ENCODE measurements around the gene PKD2.

The PKD2 gene

DNA sequence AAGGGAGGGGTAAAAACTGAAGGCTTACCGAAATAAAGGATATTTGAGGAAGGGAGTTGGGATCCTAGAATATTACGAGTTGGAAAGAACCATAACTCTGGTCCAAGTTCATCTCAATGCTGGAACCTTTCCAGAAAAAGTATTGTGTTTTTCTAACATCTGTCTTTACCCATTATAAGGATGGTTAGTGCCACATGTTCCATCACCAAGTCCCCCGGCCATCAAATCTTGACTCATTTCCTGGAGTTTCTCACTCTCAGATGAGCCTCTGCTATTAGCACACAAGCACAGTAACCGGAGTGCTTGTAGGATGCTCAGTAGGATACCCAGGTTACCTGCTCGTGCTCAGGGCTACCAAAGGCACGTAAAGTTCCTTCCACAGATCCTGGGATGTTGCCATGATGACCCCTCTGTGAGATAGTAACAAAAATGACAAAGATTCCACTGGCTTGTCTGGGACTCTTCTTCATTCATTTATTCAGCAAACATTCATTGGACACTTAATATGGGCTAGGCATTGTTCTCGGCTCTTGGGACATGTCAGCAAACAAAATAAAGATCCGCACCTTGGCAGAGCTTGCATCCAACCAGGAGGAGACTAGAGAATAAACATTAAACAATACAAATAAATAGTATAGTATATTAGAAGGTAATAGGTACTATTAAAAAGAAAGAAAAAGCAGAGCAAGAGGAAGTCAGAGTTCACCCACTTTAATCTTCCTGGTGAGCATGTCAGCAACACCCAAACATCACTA lies 36.3 kb downstream of the PKD2 start:
- peaks cover 47% of the 10 kb centered on the region for H3K36me3 ChIP-seq (replicated peaks)
- no peaks in the 10 kb centered on the region for H3K9me3 ChIP-seq
- H3K4me3 ChIP-seq, result no peak overlapping the region
- no peaks in the 10 kb centered on the region for H3K4me1 ChIP-seq
- in situ Hi-C loops (cut with MboI; ENCODE audit: low sequenced_read_pairs), result no loop called here
- DNase-seq (ENCODE audit: low spot score in 2 of 2), result no peak
- no peaks in the 10 kb centered on the region for H3K27me3 ChIP-seq (ENCODE audit: low read depth)

- H3K9me3 ChIP-seq, result no peaks in the 10 kb centered on the region
Observed at GRCh38 chr4:88045021-88045420, 37.6 kb downstream of the PKD2 start.

GRCh38 chr4:88054229-88054628 lies 46.8 kb downstream of the PKD2 start:
- DNase-seq (ENCODE audit: low spot score in 2 of 2), result no peak
- in situ Hi-C loops (cut with MboI; ENCODE audit: low sequenced_read_pairs), result no loop called here

More at GRCh38 chr4:88045021-88045420, 37.6 kb downstream of the PKD2 start:
- Histone ChIP-seq H3K4me1 (no peaks in the 10 kb centered on the region), H3K4me3 (no peak overlapping the region), H3K27me3 (ENCODE audit: low read depth) (no peaks in the 10 kb centered on the region), H3K36me3 (replicated peaks) (peaks cover 40% of the 10 kb centered on the region)
- in situ Hi-C loops (cut with MboI; ENCODE audit: low sequenced_read_pairs), result no loop called here
- DNase-seq (ENCODE audit: low spot score in 2 of 2), result no peak

DNA sequence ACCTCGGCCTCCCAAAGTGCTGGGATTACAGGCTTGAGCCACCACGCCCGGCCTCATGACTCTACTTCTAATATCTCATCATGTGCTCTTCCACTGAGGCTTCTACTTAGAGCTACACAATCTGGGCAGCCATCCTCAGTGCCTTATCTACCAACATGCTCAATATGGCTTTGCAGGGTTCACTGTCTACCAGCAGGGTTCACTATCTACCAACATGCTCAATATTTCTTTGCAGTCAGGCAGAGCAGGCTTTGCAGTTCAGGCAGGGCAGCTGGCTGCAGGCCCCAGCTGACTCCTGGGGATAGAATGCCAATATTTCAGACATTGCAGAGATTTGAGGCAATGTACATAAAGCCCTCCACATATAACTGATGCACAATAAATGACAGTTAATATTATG lies 47.5 kb downstream of the PKD2 start:
- DNase-seq (ENCODE audit: low spot score in 2 of 2), result peak; percentile 11 to 29
- Histone ChIP-seq H3K4me1 (no peaks in the 10 kb centered on the region), H3K27me3 (ENCODE audit: low read depth) (no peaks in the 10 kb centered on the region), H3K36me3 (replicated peaks) (peaks cover 19% of the 10 kb centered on the region), H3K9me3 (no peaks in the 10 kb centered on the region), H3K4me3 (no peak overlapping the region)
- in situ Hi-C loops (cut with MboI; ENCODE audit: low sequenced_read_pairs), result no loop called here

More at GRCh38 chr4:88054229-88054628, 46.8 kb downstream of the PKD2 start:
- Histone ChIP-seq H3K4me3 (no peak overlapping the region), H3K4me1 (no peaks in the 10 kb centered on the region), H3K9me3 (no peaks in the 10 kb centered on the region), H3K27me3 (ENCODE audit: low read depth) (no peaks in the 10 kb centered on the region), H3K36me3 (replicated peaks) (peaks cover 16% of the 10 kb centered on the region)

- no peaks in the 10 kb centered on the region for H3K27me3 ChIP-seq (ENCODE audit: low read depth)
- no peaks in the 10 kb centered on the region for H3K9me3 ChIP-seq
- DNase-seq (ENCODE audit: low spot score in 2 of 2), result no peak
- H3K4me1 ChIP-seq, result no peaks in the 10 kb centered on the region
- no peak overlapping the region for H3K4me3 ChIP-seq
- peaks cover 25% of the 10 kb centered on the region for H3K36me3 ChIP-seq (replicated peaks)
- in situ Hi-C loops (cut with MboI; ENCODE audit: low sequenced_read_pairs), result no loop called here
Observed at GRCh38 chr4:88058295-88058694, 50.9 kb downstream of the PKD2 start.

- Histone ChIP-seq H3K36me3 (replicated peaks) (peaks cover 28% of the 10 kb centered on the region), H3K9me3 (no peaks in the 10 kb centered on the region), H3K4me3 (no peak overlapping the region), H3K4me1 (no peaks in the 10 kb centered on the region), H3K27me3 (ENCODE audit: low read depth) (no peaks in the 10 kb centered on the region)
- DNase-seq (ENCODE audit: low spot score in 2 of 2), result no peak
- in situ Hi-C loops (cut with MboI; ENCODE audit: low sequenced_read_pairs), result no loop called here
Observed at GRCh38 chr4:88059766-88060165, 52.3 kb downstream of the PKD2 start.

- in situ Hi-C loops (cut with MboI; ENCODE audit: low sequenced_read_pairs), result no loop called here
- no peaks in the 10 kb centered on the region for H3K4me1 ChIP-seq
- no peak for DNase-seq (ENCODE audit: low spot score in 2 of 2)
- no peaks in the 10 kb centered on the region for H3K9me3 ChIP-seq
- H3K27me3 ChIP-seq (ENCODE audit: low read depth), result no peaks in the 10 kb centered on the region
- H3K4me3 ChIP-seq, result no peak overlapping the region
- H3K36me3 ChIP-seq (replicated peaks), result peaks cover 28% of the 10 kb centered on the region
Observed at GRCh38 chr4:88060431-88060830, 53.0 kb downstream of the PKD2 start.

GRCh38 chr4:88062311-88062710 lies 54.9 kb downstream of the PKD2 start:
- H3K36me3 ChIP-seq (replicated peaks), result peaks cover 28% of the 10 kb centered on the region
- no peaks in the 10 kb centered on the region for H3K27me3 ChIP-seq (ENCODE audit: low read depth)
- in situ Hi-C loops (cut with MboI; ENCODE audit: low sequenced_read_pairs), result no loop called here
- H3K9me3 ChIP-seq, result no peaks in the 10 kb centered on the region
- no peaks in the 10 kb centered on the region for H3K4me1 ChIP-seq
- no peak for DNase-seq (ENCODE audit: low spot score in 2 of 2)
- no peak overlapping the region for H3K4me3 ChIP-seq

GRCh38 chr4:88062843-88063242 lies 55.4 kb downstream of the PKD2 start:
- no peak for DNase-seq (ENCODE audit: low spot score in 2 of 2)
- Histone ChIP-seq H3K36me3 (replicated peaks) (peaks cover 33% of the 10 kb centered on the region), H3K4me1 (no peaks in the 10 kb centered on the region), H3K9me3 (no peaks in the 10 kb centered on the region), H3K27me3 (ENCODE audit: low read depth) (no peaks in the 10 kb centered on the region), H3K4me3 (no peak overlapping the region)
- in situ Hi-C loops (cut with MboI; ENCODE audit: low sequenced_read_pairs), result no loop called here

GRCh38 chr4:88063634-88064296 lies 56.3 kb downstream of the PKD2 start:
- no peak overlapping the region for H3K4me3 ChIP-seq
- H3K9me3 ChIP-seq, result no peaks in the 10 kb centered on the region
- DNase-seq (ENCODE audit: low spot score in 2 of 2), result no peak
- no peaks in the 10 kb centered on the region for H3K27me3 ChIP-seq (ENCODE audit: low read depth)
- no peaks in the 10 kb centered on the region for H3K4me1 ChIP-seq
- peaks cover 40% of the 10 kb centered on the region for H3K36me3 ChIP-seq (replicated peaks)
- in situ Hi-C loops (cut with MboI; ENCODE audit: low sequenced_read_pairs), result no loop called here

- H3K9me3 ChIP-seq, result no peaks in the 10 kb centered on the region
- in situ Hi-C loops (cut with MboI; ENCODE audit: low sequenced_read_pairs), result no loop called here
- no peak for DNase-seq (ENCODE audit: low spot score in 2 of 2)
- H3K36me3 ChIP-seq (replicated peaks), result peaks cover 33% of the 10 kb centered on the region
- no peaks in the 10 kb centered on the region for H3K27me3 ChIP-seq (ENCODE audit: low read depth)
- H3K4me1 ChIP-seq, result no peaks in the 10 kb centered on the region
- no peak overlapping the region for H3K4me3 ChIP-seq
Observed at GRCh38 chr4:88064410-88064809, 57.0 kb downstream of the PKD2 start.

- no peaks in the 10 kb centered on the region for H3K27me3 ChIP-seq (ENCODE audit: low read depth)
- H3K4me1 ChIP-seq, result no peaks in the 10 kb centered on the region
- H3K36me3 ChIP-seq (replicated peaks), result peaks cover 25% of the 10 kb centered on the region
- DNase-seq (ENCODE audit: low spot score in 2 of 2), result no peak
- in situ Hi-C loops (cut with MboI; ENCODE audit: low sequenced_read_pairs), result no loop called here
- no peak overlapping the region for H3K4me3 ChIP-seq
- no peaks in the 10 kb centered on the region for H3K9me3 ChIP-seq
Observed at GRCh38 chr4:88070031-88070430, 62.6 kb downstream of the PKD2 start.

DNA sequence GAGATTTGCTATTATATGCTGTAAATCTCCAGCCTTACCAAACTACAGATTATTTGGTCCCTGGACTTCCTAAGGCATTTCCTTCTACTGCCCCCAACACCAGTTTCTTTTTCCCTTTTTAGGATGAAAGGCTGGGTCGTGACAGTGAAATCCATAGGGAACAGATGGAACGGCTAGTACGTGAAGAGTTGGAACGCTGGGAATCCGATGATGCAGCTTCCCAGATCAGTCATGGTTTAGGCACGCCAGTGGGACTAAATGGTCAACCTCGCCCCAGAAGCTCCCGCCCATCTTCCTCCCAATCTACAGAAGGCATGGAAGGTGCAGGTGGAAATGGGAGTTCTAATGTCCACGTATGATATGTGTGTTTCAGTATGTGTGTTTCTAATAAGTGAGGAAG lies 67.9 kb downstream of the PKD2 start:
- H3K9me3 ChIP-seq, result no peaks in the 10 kb centered on the region
- no peaks in the 10 kb centered on the region for H3K27me3 ChIP-seq (ENCODE audit: low read depth)
- H3K4me3 ChIP-seq, result no peak overlapping the region
- in situ Hi-C loops (cut with MboI; ENCODE audit: low sequenced_read_pairs), result no loop called here
- H3K36me3 ChIP-seq (replicated peaks), result peaks cover 13% of the 10 kb centered on the region
- no peak for DNase-seq (ENCODE audit: low spot score in 2 of 2)
- H3K4me1 ChIP-seq, result no peaks in the 10 kb centered on the region

DNA sequence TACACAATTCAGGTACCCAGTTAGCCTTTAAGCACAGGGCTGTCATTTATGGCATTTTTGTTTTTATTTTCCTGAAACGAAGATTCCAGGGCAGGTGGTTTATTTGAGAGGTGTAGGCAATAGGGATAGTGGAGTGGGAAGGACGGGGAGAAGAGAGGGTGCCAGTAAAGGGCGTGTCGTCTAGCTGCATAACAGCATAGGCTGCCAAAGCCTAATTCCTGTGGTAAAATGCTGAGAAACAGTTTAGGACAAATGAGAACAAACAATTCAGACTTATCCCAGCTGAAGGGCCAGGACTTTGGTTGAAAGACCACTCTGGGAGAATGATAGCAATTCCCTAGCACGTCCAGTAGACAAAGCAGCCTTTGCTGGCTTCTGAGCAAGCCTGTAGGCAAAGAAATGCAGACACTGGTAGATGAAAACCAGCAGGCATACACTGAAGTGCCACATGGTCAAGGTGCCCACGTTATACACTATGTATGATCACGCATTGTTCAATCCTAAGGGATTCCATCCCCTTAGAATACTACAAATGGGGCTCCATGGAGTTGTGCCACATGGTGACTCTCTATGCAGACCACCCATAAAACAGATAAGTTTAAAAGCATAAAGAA lies 70.6 kb downstream of the PKD2 start:
- in situ Hi-C loops (cut with MboI; ENCODE audit: low sequenced_read_pairs), result no loop called here
- no peaks in the 10 kb centered on the region for H3K9me3 ChIP-seq
- H3K4me3 ChIP-seq, result no peak overlapping the region
- DNase-seq (ENCODE audit: low spot score in 2 of 2), result no peak
- no peaks in the 10 kb centered on the region for H3K27me3 ChIP-seq (ENCODE audit: low read depth)
- no peaks in the 10 kb centered on the region for H3K4me1 ChIP-seq
- peaks cover 7% of the 10 kb centered on the region; the same call in 1 of the 2 replicates for H3K36me3 ChIP-seq (replicated peaks)
